HG03108 (cell line): Measurements from ENCODE around the gene CDH13.

Experiments
- ATAC-seq: cut with Tn5 transposase; IDR thresholded peaks from one replicate; pipeline ENCODE4 v1.9.1; 2021; ENCODE audit warnings: moderate library complexity; ENCODE audit not compliant: unreplicated experiment

Gene CDH13

DNA sequence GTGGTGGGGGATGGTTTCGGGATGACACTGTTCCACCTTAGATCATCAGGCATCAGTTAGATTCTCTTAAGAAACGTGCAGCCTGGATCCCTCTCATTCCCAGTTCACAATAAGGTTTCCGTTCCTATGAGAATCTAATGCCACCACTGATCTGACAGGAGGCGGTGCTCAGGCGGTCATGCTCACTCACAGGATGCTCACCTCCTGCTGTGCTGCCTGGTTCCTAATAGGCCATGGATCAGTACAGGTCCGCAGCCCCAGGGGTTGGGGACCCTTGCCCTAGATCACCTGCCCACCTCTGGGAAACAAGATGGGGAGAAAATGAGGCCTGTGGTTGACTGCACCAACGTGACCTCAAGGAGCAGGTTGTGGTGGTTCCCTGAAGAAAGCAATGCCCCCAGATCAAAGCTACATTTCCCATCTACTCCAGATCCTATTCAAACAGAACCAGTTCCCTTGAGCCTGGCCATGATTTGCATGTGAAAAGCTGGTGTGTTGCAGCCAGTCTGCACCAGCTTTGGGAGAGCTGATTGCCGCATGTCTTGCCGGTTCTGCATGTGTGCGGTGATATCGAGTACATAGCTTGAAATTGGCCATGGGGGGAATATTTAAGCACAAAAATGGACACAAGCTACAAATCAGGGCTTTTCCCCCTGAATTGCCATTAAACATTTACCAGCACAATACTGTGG is 997.8 kb downstream of the CDH13 start:
- ATAC-seq: no peak

DNA sequence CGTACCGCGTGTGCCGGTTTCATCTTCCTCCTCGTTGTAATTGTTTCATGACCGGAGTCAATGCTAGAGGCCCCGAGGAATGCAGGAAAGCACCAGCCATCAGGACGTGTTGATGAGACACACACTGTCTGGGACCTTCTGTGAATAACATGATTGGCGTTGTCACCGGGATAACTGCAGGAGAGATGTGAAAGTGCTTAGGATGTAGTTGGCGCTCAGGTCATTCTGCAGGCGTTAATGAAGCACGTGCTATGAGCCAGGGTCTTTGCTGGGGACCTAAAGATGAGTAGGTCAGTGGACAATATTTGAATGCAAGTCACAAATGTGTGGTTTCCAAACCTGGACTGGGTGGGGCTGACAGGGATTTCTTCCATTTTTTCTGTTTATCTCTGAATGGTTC is 999.4 kb downstream of the CDH13 start:
- no peak for ATAC-seq

DNA sequence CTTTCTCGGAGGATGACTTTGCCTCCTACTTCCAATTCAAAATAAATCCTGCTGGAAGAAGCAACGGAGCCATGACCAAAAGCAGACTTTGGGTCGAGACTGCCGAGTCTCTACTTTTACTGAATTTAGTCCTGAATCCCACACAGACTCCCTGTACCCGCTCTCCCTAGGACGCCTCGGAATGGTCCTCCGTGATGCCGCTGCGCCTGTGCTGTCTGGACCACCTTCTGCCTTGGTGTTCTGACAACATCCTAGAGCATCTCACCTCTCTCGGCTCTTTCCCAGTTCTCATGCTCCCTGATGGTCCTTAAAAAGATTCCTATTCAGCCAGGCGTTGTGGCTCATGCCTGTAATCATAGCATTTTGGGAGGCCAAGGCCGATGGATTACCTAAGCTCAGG is 999.9 kb downstream of the CDH13 start:
- ATAC-seq: no peak

DNA sequence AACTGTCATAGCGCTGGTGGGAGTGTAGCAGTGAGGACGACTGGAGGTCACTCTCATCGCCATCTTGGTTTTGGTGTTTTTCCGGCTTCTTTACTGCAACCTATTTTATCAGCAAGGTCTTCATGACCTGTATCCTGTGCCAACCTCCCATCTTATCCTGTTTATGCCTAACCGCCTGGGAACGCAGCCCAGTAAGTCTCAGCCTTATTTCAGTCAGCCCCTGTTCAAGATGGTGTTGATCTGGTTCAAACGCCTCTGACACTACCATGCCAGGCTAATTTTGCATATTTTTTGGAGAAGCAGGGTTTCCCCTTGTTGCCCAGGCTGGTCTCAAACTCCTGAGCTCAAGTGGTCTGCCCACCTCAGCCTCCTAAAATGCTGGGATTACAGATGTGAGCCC is 1001.2 kb downstream of the CDH13 start:
- ATAC-seq: no peak

DNA sequence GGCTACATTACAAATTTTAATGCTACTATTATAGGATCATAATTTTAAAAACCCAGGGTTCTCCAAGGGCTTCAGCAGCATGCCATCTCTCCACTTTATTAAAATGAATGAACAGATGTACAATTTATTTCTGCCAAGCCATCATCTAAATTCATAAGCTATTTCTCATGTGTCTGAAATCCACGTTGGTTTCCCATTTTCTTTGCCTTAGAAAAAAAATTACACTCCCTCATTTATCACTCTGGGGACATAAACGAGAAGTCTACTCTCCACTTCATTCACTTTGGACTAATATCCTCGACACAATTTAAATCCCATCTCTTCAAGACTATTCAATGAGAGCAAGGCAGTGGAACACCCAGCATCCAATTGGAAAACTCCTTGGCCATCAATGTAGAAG is 1002.7 kb downstream of the CDH13 start:
- ATAC-seq: no peak

DNA sequence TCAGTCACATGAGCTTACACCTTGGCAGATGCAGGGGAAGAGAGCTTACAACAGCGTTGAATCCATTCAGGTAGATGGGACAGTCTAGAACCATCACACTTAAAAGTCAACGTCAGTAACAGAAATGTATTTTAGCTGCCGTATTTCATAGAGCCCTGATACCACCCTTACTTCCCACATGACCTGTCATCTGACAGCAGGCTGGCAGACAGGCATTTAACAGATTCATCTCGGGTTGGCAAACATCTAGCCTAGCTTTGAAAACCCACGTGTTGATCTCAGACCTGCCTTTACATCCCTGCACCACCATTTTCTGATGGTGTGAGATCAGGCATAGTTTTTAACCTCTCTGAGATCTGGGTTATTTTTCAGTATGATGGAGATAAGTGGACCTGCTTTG is 1003.1 kb downstream of the CDH13 start:
- no peak for ATAC-seq

DNA sequence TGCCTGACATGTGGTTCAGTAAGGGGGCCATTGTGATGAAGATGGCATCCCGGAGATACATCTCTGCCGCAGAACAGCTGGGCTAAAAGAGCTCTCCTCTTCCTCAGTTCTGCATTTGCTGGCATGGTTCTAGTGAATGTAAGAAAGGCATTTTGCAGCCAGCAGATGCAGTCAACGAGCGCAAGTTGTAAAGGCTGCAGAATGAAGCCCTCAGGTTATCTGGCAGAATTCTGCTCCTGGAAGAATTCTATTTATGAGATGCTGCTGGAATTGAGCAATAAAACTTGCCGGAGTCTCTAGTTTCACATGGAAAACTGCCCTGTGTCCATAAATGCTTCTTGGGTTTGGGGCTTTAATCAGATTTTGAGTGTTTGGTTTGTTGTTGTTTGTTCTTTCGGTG is 1004.2 kb downstream of the CDH13 start:
- no peak for ATAC-seq

DNA sequence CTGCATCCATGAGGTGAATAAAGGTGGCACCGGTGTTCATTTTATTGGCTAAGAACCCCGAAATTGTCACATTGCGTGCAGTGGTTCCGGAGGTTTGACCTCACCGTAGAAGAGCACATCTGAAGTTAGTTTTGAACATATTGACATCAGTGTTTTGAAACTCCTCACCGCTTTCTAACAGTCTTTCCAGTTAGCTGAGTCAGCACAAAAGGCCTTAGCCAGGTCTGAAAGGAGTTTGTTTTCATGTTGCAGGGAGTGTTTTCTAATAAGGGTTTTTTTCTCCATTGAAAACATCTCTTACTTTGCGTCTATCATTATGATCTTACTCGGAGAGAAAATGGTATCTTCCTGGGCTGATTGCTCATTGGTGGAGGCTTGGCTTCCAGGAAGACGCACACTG is 1006.5 kb downstream of the CDH13 start:
- ATAC-seq: no peak

DNA sequence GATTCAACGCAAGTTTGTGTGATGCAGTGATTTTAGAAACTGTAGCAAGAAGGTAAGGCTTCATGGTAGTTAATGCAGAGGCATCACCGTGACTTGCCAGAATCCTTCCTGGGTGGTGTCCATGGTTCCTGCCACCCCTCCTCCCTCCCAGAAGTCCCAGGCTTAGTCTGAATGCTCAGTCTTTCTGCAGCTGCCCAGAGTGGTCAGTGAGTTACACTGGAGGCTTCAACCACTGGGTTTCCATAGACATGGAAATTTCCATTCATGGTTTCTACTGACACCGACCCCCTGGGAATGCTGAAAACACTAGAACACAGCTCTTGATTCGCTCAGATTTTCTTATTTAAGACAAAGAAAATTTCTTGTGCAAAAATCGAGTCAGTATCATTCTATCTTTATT is 1021.6 kb downstream of the CDH13 start:
- no peak for ATAC-seq

DNA sequence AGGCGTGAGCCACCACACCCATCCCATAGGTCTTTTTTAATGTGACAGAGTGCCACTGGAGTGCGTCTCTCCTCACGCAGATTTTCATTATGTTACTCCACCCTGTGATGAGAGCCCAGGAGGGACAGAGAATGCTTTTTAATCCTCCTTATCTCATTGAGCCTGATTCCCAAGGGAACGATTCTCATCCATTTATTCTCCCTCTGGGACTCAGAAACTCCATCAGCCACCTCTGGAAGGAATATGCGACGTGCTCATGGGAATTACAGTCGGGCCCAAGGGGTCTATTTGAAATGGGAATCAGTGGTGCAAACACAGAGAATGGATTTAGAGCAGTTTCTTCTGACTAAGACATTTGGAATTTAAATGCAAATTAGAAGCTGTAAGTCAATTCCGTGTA is 1025.1 kb downstream of the CDH13 start:
- ATAC-seq: no peak

DNA sequence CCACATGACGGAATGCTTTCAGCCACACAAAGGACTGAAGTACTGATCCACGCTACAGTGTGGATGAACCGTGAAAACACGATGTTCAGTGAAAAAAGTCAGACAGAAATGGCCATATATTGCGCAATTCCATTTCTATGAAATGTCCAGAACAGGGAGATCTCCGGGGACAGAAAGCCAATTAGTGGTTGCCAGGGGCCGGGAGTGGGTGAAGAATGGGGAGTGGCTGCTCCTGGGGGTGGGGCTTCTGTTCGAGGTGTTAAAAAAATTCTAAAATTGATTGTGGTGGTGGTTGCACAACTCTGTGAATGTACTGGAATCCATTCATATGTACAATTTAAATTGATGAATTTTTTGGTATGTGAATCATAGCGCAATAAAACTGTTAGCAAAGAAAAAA is 1026.2 kb downstream of the CDH13 start:
- ATAC-seq: no peak

DNA sequence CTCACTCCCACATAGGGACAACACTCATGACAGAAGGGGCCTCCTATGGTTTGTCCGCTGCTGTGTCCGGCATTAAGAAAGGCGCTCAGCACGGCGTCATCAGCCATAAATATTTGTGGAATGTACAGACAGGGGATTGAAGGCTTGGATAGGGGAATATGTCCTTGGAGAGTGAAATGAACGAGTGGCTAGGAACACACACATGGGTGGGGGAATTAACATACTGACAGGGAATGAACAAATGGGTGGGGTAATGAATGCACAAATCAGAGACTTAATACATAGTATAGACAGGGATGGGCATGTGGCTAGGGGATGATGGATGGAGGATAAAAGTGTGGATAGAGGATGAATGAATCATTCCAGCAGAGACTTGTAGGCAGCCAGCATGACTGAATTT is 1027.0 kb downstream of the CDH13 start:
- ATAC-seq: no peak

DNA sequence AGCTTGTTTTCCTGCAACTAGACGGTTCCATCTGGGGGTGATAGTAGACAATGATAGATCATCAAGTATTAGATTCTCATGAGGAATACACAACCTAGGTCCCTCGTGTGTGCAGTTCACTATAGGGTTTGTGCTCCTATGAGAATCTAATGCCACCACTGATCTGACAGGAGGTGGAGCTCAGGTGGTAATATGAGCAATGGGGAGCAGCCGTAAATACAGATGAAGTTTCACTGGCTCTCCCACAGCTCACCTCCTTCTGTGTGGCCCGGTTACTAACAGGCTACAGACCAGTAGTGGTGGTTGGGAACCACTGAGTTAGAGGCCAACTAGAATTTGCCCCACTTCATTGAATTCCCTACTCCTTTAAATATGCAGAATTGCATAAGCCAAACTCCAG is 1033.5 kb downstream of the CDH13 start:
- ATAC-seq: no peak

DNA sequence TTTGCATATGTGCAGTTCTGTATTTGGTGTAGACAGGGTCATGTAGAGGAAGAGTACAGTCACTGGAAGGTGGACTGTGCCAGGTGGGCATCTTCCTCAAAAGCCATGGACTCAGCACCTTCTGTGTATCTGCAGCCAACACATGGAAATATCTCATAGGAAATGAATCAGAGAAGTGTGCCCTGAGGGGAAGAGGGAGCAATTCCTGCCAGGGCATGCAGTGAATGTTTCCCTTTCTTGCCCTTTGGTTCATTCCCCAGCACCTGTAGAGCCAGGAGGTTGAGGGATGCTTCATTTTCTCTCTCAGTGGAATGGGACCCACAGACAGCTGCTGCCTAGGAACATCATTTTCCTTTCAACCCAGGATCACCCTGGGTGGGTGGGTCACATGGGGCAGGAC is 1034.9 kb downstream of the CDH13 start:
- ATAC-seq: no peak

DNA sequence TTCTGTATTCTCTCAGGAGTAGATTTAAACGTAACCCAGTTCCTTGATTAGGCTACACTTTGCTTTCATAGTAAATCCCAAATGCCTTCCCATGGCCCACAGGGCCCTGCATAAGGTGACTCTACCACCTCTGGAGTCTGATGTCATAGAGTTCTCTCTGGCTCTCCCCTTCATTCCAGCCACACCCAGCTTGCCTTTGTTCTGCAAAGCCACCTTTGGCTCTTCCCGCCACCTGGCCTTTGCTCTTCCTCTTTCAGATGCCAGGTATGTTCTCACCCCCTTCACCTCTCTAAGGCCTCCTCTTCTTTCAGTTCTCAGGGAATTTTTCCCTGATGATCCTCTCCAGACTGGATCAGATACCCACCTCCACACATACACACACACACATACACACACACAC is 1039.7 kb downstream of the CDH13 start:
- ATAC-seq: no peak

DNA sequence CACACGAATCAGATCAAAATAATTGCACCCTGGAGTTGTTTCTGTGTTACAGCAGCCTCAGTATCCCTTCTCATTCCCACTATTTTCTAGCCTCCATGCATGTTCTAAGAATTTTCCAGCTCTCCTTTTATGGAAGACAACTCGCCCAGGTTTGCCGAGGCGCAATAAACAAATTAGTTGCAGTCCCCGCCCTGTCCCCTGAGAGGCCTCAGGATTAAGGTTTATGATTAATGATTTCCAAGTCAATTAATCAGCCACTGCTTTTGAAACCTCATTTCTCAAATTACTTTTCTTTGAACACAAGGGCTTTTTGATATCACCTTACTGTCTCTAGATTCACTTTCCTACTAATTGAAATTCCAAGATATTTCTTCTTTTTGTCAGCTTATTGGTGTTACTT is 1042.7 kb downstream of the CDH13 start:
- no peak for ATAC-seq

DNA sequence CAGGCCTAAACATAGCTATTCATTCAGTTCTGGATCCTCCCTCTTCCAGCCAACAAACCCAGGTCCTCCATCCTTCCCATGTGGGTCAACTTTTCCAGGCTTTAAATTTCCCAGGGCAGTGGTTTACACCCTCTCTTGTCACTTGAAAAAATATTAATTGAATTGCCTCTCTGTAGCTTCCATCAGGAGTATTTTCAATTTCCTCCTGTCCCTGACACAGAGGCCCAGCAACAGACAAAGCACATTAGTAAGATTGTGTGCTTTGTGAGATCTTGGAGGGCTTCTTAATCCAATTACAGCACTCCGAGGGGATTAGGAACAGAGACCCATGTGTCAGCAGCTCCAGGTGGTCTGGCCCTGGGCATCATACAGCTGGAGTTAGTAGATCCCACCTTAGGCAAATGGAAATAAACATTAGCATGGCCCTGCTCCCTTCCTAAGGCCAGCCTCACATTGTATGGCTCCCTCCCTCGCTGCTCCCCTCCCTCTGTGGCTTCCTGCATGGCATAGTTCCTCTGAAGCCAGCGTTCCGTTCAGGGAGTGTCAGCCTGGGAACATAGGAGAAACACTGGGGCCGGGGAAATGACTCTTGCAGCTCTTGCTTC is 1048.3 kb downstream of the CDH13 start:
- no peak for ATAC-seq

DNA sequence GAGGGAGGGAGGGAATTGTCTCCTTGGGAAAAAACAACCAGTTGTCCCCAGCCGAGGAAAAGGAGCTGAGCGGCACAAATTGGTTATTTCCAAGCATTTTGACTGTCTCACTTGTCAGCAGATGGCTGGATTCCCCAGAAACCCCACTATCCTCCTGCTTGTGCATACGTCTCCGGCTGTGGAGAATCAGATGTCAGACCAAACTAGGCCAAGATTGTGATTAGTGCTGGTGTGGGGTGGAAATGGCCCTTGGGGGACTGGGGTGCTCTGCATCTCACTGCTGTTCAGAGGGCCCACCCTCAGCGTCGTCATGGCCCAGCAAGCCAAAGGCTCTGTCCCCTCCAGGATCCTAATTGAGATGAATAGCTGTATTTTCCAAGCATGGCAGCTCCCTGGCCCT is 1049.3 kb downstream of the CDH13 start:
- no peak for ATAC-seq

DNA sequence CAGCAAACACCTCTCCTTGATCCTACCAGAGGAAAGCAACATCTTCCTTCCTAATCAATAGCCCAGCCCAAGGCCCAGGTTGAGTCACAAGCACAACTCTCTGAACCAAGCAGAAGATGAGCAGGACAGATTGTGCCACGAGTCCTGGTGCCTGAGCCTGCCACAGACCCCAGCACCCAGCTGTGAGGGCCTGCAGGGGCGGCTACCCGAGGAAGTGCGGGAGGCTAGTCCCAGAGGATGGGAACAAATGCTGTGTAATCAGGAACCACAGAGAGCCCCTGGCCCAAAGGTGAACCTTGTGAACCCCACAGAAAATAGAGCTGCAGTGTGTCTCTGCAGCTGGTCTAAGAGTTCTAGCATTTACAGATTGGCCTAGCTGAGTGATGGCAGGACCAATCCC is 1054.2 kb downstream of the CDH13 start:
- ATAC-seq: no peak

DNA sequence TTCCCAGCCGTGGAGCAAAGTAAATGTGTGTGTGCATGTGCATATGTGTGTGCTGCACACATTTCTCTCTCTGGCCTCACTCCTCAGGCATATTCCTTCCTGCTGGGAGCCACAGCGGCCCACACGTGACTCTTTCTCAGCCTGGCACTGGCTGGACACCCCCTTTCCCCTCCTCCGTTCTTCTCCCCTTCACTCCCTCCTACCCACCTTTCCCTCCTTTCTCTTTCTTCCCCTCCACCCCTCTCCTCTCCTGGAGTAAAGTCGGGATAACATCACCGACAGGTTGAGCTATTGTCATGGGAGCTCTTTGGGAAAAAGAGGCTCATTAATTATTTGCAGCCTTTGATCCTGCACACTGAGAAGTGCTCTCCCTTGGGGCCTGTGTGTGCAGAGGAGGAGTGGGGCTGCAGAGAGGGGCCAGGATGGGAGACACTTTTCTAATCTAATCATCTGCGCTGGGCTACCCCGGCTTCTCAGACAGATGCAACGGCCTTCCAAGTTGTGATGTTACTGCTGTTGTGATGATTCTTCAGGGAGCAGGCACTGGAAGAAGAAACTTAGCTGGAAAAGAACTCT is 1054.7 kb downstream of the CDH13 start:
- ATAC-seq: no peak

DNA sequence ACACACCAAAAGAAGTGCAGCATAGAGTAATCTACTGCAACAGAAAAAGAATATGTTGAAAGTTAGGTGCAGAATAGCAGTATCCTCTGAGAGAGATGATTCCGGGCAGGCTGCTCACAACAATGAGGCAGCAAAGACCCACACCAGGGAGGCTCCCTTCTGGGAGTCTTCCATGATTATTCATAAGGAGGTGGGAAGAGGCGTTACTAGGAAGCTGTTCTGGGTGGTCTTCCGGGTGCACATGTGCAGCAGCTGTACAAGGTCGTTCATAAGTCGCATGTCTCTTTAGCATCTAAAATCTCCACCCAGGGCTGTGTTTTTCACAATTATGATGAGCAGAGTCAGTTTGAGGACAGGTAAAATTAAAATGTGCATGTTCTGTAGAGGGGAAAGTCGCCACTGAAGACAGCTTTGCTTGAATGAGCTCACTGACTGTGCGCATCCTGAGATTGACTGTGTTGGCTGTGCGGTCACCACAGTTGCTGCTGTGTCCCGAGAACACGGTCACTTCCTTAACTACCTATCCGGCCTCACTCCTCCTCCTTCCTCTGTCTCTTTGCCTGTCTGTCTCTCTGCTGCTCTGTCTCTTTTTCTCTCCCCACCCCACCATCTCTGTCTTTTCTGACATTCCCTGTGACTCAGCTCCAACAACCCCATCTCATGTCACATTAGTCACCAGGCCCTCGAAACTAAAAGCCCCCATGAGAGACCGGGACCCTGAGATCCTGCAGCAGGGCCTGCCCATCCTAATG is 1055.5 kb downstream of the CDH13 start:
- ATAC-seq: no peak

DNA sequence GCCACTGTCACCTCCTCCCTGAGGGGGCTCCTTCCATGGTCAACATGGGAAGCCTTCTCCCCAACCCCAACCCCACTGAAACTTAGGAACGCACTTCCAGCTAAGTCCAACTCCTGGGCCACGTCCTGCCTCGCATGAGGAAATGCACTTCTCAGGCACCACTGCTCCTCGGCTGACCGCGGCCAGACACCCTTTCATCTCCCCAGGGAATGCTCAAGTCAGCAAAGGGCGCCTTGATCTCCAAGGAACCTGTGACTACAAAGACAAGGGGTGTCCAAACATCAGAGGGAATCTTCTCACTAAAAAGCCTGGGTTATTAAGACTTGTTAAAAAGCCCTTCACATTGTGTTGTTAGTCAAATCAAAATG is 1056.1 kb downstream of the CDH13 start:
- no peak for ATAC-seq
